Left ventricle myocardium inferior (tissue), 1 donor: ENCODE measurements around the gene PIK3IP1. TPM values are rescaled to one million over a fixed set of nuclear protein-coding genes. Genes with fewer than 3 reads are reported as not detected.
"Not testable (repeated sequence)": the region's sequence is repeated elsewhere in the genome, so short reads cannot be mapped to it uniquely, and the experiment has no call there.

Source experiments
- DNase-seq: peaks from one replicate; pipeline ENCODE4 v3.0.0-alpha.2; 2020
- H3K27ac ChIP-seq: fragments of 200-600 bp; replicated peaks from 2 replicates; pipeline ENCODE4 v1.8.0; 2021
- H3K27me3 ChIP-seq: fragments of 200-600 bp; 2 replicates; pipeline ENCODE4 v1.8.0; 2021; ENCODE audit warnings: low read depth
- H3K36me3 ChIP-seq: fragments of 200-600 bp; 2 replicates; pipeline ENCODE4 v1.8.0; 2021
- H3K4me1 ChIP-seq: fragments of 200-600 bp; 2 replicates; pipeline ENCODE4 v1.8.0; 2021
- H3K4me3 ChIP-seq: fragments of 200-600 bp; 2 replicates; pipeline ENCODE4 v1.8.0; 2021; ENCODE audit warnings: mild to moderate bottlenecking, moderate library complexity
- H3K9me3 ChIP-seq: fragments of 200-600 bp; replicated peaks from 2 replicates; pipeline ENCODE4 v1.8.0; 2021
- intact Hi-C: fragments of 100-400 bp; cut with micrococcal nuclease; formaldehyde crosslinking; loops from one replicate; pipeline ENCODE4 v1.11.0; 2022
- total RNA-seq: library from RNA; stranded (reverse); fragmentation: NEBNext Ultra II Directional; extraction: Animal tissue kit (Norgen Biotek cat#: 25700); gene quantifications from one replicate; pipeline ENCODE4 v1.2.1, GENCODE V29; 2021
- TF ChIP-seq, protein P1 (sequence below): fragments of 200-600 bp; IDR thresholded peaks from 2 replicates; pipeline ENCODE4 v1.8.0; 2021; ENCODE audit warnings: antibody characterized with exemption, mild to moderate bottlenecking, borderline replicate concordance
- donor health status: DM: no; HTN: yes; CAD: no; lungs with severe emphysema.

The PIK3IP1 gene
- total RNA-seq, 1 donor from 2014 or later: 11.1 TPM

DNA sequence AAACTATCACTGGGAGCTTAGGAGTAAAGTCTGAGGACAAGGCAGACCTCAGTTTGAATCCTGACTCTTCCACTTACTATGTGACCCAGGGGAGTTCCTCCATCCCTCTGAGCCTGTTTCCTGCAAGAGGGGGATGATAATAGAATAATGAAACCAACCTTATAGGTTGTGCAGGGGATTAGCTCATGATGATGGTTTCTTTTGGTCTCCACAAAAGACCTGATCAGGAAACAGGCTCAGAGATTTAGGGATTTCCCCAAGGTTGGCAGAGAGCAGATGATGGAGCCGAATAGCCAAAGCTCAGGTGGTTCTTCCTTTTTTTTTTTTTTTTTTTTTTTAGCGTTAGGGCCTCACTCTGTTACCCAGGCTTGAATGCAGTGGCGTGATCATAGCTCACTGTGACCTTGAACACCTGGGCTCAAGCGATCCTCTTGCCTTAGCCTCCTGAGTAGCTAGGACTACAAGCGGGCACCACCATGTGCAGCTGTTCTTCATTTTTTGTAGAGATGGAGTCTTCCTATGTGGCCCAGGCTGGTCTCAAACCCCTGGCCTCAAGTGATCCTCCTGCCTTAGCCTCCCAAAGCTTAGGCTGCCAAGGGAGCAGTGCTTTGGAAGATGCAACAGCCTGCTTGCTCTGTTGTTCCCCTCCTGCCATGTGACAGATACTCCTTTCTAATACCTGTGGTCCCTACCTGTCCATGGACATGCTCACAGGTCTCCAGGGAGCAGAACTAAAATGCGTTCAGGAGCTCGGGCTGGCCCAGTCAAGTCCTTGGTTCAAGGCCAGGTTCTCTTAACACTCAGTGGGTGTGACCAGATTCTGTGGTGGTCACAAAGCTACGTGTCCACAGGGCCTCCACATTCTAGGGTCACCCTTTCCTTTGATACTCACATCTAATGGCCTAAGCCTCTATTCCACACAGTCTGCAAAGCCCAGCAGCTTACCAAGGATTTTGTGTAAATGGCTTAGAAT lies 31.6 kb upstream of the PIK3IP1 start:
- no peaks in the 10 kb centered on the region for H3K27me3 ChIP-seq
- H3K9me3 ChIP-seq: no peaks in the 10 kb centered on the region
- TF ChIP-seq, protein P1, sequence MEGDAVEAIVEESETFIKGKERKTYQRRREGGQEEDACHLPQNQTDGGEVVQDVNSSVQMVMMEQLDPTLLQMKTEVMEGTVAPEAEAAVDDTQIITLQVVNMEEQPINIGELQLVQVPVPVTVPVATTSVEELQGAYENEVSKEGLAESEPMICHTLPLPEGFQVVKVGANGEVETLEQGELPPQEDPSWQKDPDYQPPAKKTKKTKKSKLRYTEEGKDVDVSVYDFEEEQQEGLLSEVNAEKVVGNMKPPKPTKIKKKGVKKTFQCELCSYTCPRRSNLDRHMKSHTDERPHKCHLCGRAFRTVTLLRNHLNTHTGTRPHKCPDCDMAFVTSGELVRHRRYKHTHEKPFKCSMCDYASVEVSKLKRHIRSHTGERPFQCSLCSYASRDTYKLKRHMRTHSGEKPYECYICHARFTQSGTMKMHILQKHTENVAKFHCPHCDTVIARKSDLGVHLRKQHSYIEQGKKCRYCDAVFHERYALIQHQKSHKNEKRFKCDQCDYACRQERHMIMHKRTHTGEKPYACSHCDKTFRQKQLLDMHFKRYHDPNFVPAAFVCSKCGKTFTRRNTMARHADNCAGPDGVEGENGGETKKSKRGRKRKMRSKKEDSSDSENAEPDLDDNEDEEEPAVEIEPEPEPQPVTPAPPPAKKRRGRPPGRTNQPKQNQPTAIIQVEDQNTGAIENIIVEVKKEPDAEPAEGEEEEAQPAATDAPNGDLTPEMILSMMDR: no peak
- no peak for DNase-seq
- H3K4me3 ChIP-seq: no peak overlapping the region
- H3K36me3 ChIP-seq: peaks cover 48% of the 10 kb centered on the region
- H3K4me1 ChIP-seq: no peaks in the 10 kb centered on the region
- intact Hi-C loops: no loop called here
- no peak overlapping the region for H3K27ac ChIP-seq

DNA sequence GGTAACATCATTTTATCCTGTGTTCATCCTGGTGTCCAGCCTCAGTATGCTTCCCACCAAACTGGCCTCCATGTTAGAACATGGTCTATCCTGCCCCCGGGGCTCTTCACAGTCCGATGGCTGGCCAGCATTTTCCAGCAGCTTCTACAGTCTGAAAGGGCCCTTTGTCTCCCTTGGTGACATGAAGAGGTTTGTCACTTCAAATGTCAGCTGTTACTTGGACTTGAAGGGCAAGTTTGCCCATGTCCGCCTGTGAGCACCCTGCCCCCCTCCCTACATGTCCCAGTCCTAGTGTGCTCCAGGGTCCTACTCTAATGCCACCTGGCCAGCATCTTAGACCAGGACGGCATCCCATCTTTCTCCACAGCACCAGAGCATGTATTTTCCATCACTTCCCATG lies 29.1 kb upstream of the PIK3IP1 start:
- Histone ChIP-seq H3K36me3 (peaks cover 23% of the 10 kb centered on the region), H3K9me3 (no peaks in the 10 kb centered on the region), H3K4me1 (no peaks in the 10 kb centered on the region), H3K27ac (no peak overlapping the region), H3K27me3 (no peaks in the 10 kb centered on the region), H3K4me3 (no peak overlapping the region)
- intact Hi-C loops: no loop called here
- TF ChIP-seq, protein P1: no peak
- DNase-seq: no peak

DNA sequence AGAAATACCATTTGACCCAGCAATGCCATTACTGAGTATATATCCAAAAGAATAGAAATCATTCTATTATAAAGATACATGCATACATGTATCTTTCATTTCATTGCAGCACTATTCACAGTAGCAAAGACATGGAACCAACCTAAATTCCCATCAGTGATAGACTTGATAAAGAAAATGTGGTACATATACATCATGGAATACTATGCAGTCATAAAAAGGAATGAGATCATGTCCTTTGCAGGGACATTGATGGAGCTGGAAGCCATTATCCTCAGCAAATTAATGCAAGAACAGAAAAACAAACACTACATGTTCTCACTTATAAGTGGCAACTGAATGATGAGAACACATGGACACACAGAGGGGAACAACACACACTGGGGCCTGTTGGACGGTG lies 21.9 kb upstream of the PIK3IP1 start:
- intact Hi-C loops, H3K9me3 ChIP-seq, H3K36me3 ChIP-seq, H3K4me3 ChIP-seq, H3K27ac ChIP-seq, DNase-seq, H3K27me3 ChIP-seq: not testable (repeated sequence)
- peaks cover 11% of the 10 kb centered on the region for H3K4me1 ChIP-seq

DNA sequence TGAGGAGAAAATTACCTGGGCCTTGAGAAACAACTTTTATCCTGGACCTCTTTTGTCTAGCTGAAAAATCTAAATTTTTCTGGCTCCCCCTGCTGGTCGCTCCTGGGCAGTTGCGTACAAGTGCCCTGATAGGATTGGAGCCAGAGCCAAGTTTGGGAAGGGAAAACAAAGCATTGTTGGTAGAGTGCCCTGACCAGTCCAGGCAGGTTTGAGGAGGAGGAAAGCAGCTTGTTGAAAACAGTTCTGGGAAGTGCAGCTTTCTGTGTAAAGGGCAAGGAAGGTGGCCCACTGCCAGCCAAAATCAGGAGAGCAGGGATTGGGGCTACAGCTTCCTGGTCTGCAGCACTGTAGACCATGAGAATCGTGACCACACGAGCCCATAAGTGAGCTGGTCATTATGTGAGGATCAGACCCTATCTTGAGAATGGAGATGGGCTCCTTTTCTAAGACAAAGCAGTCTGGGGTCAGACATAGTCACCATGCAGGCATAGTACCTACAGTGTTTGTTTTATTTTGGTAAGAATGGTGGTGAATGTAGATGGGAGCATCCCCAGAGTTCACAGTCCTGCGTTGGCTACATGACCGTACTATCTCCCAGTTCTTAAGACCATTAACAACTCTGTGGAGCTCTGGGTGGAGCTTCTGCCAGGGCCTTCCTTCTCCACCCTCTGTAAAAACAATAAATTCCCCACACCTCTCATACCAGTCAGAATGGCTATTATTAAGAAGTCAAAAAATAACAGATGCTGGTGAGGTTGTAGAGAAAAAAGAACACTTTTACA lies 21.3 kb upstream of the PIK3IP1 start:
- DNase-seq: peak; percentile 57
- Histone ChIP-seq H3K36me3 (no peaks in the 10 kb centered on the region), H3K4me1 (peaks cover 11% of the 10 kb centered on the region), H3K27ac (peak overlapping the region; percentile 63), H3K9me3 (peaks cover 7% of the 10 kb centered on the region), H3K27me3 (no peaks in the 10 kb centered on the region), H3K4me3 (peak overlapping the region; percentile 5)
- TF ChIP-seq, protein P1: peak; percentile 91
- intact Hi-C loops: no loop called here

DNA sequence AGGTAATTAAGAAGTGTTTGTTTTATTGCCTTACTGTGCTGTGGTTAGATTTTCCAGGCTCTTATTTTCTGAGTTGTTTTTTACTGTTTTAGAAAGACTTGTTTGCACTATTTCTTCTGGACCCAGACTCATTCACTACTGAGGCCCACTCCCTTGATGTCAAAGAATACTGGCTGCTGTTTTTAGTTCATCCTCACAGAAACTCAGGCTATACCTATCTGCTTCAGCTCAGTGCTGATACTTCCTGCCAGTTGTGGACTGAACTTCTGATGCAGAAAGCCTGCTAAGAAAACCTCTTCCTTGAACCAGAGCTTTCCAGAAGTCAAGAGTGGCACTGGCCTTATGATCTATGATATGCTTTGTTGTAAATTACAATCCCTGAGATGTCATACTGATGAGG lies 15.9 kb upstream of the PIK3IP1 start:
- H3K9me3 ChIP-seq: no peaks in the 10 kb centered on the region
- TF ChIP-seq, protein P1: no peak

DNA sequence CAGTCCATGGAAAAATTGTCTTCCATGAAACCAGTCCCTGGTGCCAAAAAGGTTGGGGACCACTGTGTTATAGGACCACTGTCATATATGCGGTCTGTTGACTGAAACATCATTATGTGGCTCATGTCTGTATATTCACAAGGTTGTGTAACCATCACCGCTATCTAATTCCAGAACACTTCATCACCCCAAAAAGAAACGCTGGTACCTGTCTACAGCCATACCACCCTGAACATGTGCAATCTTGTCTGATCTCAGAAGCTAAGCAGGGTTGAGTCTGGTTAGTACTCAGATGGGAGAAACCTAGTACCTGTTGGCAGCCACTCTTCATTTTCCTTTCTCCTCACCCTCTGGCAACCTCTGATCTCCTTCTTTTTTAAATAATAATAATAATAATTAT lies 12.9 kb upstream of the PIK3IP1 start:
- no peak overlapping the region for H3K27ac ChIP-seq
- H3K9me3 ChIP-seq: no peaks in the 10 kb centered on the region
- no peaks in the 10 kb centered on the region for H3K27me3 ChIP-seq
- no peak overlapping the region for H3K4me3 ChIP-seq
- intact Hi-C loops: no loop called here
- no peak for DNase-seq
- H3K36me3 ChIP-seq: no peaks in the 10 kb centered on the region
- TF ChIP-seq, protein P1: no peak
- H3K4me1 ChIP-seq: no peaks in the 10 kb centered on the region

More for the DNA sequence above, 15.9 kb upstream of the PIK3IP1 start:
- no peak for DNase-seq
- no peak overlapping the region for H3K27ac ChIP-seq
- no peaks in the 10 kb centered on the region for H3K27me3 ChIP-seq
- no peaks in the 10 kb centered on the region for H3K36me3 ChIP-seq
- no peak overlapping the region for H3K4me3 ChIP-seq
- intact Hi-C loops: no loop called here
- peaks cover 4% of the 10 kb centered on the region for H3K4me1 ChIP-seq
